Hepatocyte (in vitro differentiated cells): ENCODE measurements around the gene NANOGP8.

Experiments used
- EZH2 ChIP-seq: fragments of 200-600 bp; sonication (generic); IDR thresholded peaks from 2 replicates; pipeline ENCODE4 v1.6.1; 2016; ENCODE audit warnings: antibody characterized with exemption, mild to moderate bottlenecking, borderline replicate concordance
- TF ChIP-seq, protein P1 (sequence below): fragments of 200-600 bp; sonication (generic); IDR thresholded peaks from 2 replicates; pipeline ENCODE4 v1.5.1; 2016; ENCODE audit warnings: antibody characterized with exemption, mild to moderate bottlenecking; ENCODE audit not compliant: poor library complexity

DNA sequence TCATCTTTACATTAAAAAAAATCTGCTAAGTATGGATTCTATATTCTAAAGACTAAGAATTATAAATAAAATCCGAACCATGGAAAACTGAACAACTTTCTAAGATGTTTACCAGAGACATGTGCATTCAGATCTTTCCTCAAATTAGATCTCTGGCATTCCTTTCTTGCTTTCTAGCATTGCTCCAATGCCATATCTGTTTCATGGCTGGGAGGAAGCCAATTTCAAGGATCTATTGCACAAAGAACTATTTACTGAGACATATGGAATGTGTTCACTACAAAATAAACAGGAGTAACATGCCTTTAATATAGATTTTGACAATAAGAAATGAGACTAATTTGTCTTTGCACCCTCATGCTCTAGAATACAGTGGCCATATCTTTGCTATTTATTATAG, 45.1 kb upstream of the NANOGP8 start:
- TF ChIP-seq, protein P1, sequence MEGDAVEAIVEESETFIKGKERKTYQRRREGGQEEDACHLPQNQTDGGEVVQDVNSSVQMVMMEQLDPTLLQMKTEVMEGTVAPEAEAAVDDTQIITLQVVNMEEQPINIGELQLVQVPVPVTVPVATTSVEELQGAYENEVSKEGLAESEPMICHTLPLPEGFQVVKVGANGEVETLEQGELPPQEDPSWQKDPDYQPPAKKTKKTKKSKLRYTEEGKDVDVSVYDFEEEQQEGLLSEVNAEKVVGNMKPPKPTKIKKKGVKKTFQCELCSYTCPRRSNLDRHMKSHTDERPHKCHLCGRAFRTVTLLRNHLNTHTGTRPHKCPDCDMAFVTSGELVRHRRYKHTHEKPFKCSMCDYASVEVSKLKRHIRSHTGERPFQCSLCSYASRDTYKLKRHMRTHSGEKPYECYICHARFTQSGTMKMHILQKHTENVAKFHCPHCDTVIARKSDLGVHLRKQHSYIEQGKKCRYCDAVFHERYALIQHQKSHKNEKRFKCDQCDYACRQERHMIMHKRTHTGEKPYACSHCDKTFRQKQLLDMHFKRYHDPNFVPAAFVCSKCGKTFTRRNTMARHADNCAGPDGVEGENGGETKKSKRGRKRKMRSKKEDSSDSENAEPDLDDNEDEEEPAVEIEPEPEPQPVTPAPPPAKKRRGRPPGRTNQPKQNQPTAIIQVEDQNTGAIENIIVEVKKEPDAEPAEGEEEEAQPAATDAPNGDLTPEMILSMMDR = no peak
- TF ChIP-seq EZH2 = no peak
